GM12892 (cell line): ENCODE data around the gene CELA3A.
"Not testable (repeated sequence)": the region's sequence is repeated elsewhere in the genome, so short reads cannot be mapped to it uniquely, and the experiment has no call there.

ENCODE experiments used
- POLR2A ChIP-seq: IDR thresholded peaks from 2 replicates; pipeline ENCODE4 v1.6.1; 2011; ENCODE audit warnings: low read depth, low read length, control low read depth
- POLR2AphosphoS5 ChIP-seq: IDR thresholded peaks from 2 replicates; pipeline ENCODE4 v1.6.1; 2011; ENCODE audit warnings: low read depth, low read length, control low read depth
- TAF1 ChIP-seq: IDR thresholded peaks from 2 replicates; pipeline ENCODE4 v1.6.1; 2011; ENCODE audit warnings: low read depth, mild to moderate bottlenecking, control low read depth, low read length, borderline replicate concordance

DNA sequence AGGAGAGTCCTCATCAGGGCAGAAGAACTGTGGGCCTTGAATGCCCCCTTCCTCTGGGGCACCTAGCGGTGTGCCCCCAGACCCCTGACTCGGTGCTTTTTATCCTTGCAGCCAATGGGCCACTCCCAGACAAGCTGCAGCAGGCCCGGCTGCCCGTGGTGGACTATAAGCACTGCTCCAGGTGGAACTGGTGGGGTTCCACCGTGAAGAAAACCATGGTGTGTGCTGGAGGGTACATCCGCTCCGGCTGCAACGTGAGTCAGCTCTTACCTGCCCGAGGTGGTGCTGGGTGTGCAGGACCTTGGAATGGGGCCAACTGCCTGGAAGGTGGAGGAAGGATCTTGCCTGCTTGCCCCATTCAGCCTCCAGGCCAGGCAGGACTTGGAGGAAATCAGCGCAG lies 5.8 kb downstream of the CELA3A start:
- not testable (repeated sequence) for TF ChIP-seq POLR2AphosphoS5, POLR2A, TAF1
